GM23338 (cell line): Measurements from ENCODE around the gene SYNE2.

Experiments used
- CREB1 ChIP-seq: fragments of 250-450 bp; sonication (Bioruptor Pico); IDR thresholded peaks from 2 replicates; pipeline ENCODE4 v1.5.0; 2020; ENCODE audit warnings: low read depth, mild to moderate bottlenecking, moderate library complexity
- EZH2 ChIP-seq: fragments of 200-600 bp; sonication (generic); IDR thresholded peaks from one replicate; pipeline ENCODE4 v1.8.0; 2017; ENCODE audit warnings: antibody characterized with exemption, mild to moderate bottlenecking, low read depth; ENCODE audit not compliant: unreplicated experiment
- EZH2phosphoT487 ChIP-seq: fragments of 200-600 bp; sonication (generic); IDR thresholded peaks from one replicate; pipeline ENCODE4 v1.8.1; 2018; ENCODE audit warnings: antibody characterized with exemption; ENCODE audit not compliant: unreplicated experiment
- JUNB ChIP-seq: IDR thresholded peaks from one replicate; pipeline ENCODE4 v1.6.1; 2016; ENCODE audit warnings: antibody characterized with exemption; ENCODE audit not compliant: unreplicated experiment
- NANOG ChIP-seq: IDR thresholded peaks from 2 replicates; pipeline ENCODE4 v1.6.1; 2016; ENCODE audit warnings: antibody characterized with exemption, borderline replicate concordance
- POLR2AphosphoS5 ChIP-seq: IDR thresholded peaks from 2 replicates; pipeline ENCODE4 v1.6.1; 2016; ENCODE audit warnings: antibody characterized with exemption, low read depth
- STAT1 ChIP-seq: IDR thresholded peaks from one replicate; pipeline ENCODE4 v1.6.1; 2016; ENCODE audit warnings: antibody characterized with exemption; ENCODE audit not compliant: unreplicated experiment
- ZNF114 ChIP-seq: fragments of 250-450 bp; sonication (Bioruptor Pico); IDR thresholded peaks from 2 replicates; pipeline ENCODE4 v1.5.0; 2020; ENCODE audit warnings: mild to moderate bottlenecking, moderate library complexity
- ZNF331 ChIP-seq: fragments of 250-450 bp; sonication (Bioruptor Pico); IDR thresholded peaks from 2 replicates; pipeline ENCODE4 v1.5.0; 2020; ENCODE audit warnings: low read depth, mild to moderate bottlenecking, moderate library complexity
- TF ChIP-seq, protein P1 (sequence below), 2 experiments: fragments of 200-600 bp in 1 of 2; sonication (generic) in 1 of 2; conservative IDR thresholded peaks; 2 replicates each; pipeline versions ENCODE4 v1.5.1 to v1.6.1; 2016 to 2017; ENCODE audit warnings: antibody characterized with exemption in 2 of 2, low read depth in 2 of 2, mild to moderate bottlenecking in 2 of 2, moderate library complexity in 1 of 2
- TF ChIP-seq, protein P2 (sequence below): IDR thresholded peaks from one replicate; pipeline ENCODE4 v1.6.1; 2018; ENCODE audit warnings: antibody characterized with exemption; ENCODE audit not compliant: unreplicated experiment
- TF ChIP-seq, protein P3 (sequence below): IDR thresholded peaks from 2 replicates; pipeline ENCODE4 v1.6.1; 2016; ENCODE audit warnings: antibody characterized with exemption
- TF ChIP-seq, protein P4 (sequence below): fragments of 250-450 bp; sonication (Bioruptor Pico); IDR thresholded peaks from 2 replicates; pipeline ENCODE4 v1.5.0; 2020; ENCODE audit warnings: mild to moderate bottlenecking, moderate library complexity

DNA sequence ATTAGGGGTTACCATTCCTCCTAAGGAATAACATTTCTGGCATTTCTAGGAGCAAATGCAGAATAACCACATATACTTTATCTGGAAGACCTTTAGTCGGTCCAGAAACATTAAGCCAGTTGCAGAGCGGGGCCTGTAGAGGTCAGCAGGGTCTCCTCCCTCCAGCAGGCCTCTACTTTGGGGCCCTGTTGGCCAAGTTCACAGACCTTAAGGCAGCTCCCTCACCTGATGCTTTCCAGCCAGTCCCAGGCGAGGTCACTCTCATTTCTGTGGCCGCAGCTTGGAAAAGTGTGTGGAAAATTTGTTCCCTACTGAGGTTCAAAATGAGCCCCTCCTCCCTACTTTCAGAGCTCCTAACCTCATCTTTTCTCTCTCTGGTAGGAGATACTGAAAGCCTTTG is 367.3 kb downstream of the SYNE2 start:
- TF ChIP-seq EZH2 (no peak), POLR2AphosphoS5 (no peak), JUNB (no peak), EZH2phosphoT487 (no peak), STAT1 (no peak), NANOG (no peak), CREB1 (no peak), ZNF331 (no peak), ZNF114 (CRISPR knock-in tag) (no peak)
- TF ChIP-seq, protein P1, sequence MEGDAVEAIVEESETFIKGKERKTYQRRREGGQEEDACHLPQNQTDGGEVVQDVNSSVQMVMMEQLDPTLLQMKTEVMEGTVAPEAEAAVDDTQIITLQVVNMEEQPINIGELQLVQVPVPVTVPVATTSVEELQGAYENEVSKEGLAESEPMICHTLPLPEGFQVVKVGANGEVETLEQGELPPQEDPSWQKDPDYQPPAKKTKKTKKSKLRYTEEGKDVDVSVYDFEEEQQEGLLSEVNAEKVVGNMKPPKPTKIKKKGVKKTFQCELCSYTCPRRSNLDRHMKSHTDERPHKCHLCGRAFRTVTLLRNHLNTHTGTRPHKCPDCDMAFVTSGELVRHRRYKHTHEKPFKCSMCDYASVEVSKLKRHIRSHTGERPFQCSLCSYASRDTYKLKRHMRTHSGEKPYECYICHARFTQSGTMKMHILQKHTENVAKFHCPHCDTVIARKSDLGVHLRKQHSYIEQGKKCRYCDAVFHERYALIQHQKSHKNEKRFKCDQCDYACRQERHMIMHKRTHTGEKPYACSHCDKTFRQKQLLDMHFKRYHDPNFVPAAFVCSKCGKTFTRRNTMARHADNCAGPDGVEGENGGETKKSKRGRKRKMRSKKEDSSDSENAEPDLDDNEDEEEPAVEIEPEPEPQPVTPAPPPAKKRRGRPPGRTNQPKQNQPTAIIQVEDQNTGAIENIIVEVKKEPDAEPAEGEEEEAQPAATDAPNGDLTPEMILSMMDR (conservative IDR thresholded peaks at IDR 0.05; ENCODE audit: low read depth in 2 of 2), result peak; percentile 15 to 19; a peak in 2 of 4 replicates
- TF ChIP-seq, protein P2, sequence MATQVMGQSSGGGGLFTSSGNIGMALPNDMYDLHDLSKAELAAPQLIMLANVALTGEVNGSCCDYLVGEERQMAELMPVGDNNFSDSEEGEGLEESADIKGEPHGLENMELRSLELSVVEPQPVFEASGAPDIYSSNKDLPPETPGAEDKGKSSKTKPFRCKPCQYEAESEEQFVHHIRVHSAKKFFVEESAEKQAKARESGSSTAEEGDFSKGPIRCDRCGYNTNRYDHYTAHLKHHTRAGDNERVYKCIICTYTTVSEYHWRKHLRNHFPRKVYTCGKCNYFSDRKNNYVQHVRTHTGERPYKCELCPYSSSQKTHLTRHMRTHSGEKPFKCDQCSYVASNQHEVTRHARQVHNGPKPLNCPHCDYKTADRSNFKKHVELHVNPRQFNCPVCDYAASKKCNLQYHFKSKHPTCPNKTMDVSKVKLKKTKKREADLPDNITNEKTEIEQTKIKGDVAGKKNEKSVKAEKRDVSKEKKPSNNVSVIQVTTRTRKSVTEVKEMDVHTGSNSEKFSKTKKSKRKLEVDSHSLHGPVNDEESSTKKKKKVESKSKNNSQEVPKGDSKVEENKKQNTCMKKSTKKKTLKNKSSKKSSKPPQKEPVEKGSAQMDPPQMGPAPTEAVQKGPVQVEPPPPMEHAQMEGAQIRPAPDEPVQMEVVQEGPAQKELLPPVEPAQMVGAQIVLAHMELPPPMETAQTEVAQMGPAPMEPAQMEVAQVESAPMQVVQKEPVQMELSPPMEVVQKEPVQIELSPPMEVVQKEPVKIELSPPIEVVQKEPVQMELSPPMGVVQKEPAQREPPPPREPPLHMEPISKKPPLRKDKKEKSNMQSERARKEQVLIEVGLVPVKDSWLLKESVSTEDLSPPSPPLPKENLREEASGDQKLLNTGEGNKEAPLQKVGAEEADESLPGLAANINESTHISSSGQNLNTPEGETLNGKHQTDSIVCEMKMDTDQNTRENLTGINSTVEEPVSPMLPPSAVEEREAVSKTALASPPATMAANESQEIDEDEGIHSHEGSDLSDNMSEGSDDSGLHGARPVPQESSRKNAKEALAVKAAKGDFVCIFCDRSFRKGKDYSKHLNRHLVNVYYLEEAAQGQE, result no peak
- TF ChIP-seq, protein P3, sequence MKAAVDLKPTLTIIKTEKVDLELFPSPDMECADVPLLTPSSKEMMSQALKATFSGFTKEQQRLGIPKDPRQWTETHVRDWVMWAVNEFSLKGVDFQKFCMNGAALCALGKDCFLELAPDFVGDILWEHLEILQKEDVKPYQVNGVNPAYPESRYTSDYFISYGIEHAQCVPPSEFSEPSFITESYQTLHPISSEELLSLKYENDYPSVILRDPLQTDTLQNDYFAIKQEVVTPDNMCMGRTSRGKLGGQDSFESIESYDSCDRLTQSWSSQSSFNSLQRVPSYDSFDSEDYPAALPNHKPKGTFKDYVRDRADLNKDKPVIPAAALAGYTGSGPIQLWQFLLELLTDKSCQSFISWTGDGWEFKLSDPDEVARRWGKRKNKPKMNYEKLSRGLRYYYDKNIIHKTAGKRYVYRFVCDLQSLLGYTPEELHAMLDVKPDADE, result no peak
- TF ChIP-seq, protein P4, sequence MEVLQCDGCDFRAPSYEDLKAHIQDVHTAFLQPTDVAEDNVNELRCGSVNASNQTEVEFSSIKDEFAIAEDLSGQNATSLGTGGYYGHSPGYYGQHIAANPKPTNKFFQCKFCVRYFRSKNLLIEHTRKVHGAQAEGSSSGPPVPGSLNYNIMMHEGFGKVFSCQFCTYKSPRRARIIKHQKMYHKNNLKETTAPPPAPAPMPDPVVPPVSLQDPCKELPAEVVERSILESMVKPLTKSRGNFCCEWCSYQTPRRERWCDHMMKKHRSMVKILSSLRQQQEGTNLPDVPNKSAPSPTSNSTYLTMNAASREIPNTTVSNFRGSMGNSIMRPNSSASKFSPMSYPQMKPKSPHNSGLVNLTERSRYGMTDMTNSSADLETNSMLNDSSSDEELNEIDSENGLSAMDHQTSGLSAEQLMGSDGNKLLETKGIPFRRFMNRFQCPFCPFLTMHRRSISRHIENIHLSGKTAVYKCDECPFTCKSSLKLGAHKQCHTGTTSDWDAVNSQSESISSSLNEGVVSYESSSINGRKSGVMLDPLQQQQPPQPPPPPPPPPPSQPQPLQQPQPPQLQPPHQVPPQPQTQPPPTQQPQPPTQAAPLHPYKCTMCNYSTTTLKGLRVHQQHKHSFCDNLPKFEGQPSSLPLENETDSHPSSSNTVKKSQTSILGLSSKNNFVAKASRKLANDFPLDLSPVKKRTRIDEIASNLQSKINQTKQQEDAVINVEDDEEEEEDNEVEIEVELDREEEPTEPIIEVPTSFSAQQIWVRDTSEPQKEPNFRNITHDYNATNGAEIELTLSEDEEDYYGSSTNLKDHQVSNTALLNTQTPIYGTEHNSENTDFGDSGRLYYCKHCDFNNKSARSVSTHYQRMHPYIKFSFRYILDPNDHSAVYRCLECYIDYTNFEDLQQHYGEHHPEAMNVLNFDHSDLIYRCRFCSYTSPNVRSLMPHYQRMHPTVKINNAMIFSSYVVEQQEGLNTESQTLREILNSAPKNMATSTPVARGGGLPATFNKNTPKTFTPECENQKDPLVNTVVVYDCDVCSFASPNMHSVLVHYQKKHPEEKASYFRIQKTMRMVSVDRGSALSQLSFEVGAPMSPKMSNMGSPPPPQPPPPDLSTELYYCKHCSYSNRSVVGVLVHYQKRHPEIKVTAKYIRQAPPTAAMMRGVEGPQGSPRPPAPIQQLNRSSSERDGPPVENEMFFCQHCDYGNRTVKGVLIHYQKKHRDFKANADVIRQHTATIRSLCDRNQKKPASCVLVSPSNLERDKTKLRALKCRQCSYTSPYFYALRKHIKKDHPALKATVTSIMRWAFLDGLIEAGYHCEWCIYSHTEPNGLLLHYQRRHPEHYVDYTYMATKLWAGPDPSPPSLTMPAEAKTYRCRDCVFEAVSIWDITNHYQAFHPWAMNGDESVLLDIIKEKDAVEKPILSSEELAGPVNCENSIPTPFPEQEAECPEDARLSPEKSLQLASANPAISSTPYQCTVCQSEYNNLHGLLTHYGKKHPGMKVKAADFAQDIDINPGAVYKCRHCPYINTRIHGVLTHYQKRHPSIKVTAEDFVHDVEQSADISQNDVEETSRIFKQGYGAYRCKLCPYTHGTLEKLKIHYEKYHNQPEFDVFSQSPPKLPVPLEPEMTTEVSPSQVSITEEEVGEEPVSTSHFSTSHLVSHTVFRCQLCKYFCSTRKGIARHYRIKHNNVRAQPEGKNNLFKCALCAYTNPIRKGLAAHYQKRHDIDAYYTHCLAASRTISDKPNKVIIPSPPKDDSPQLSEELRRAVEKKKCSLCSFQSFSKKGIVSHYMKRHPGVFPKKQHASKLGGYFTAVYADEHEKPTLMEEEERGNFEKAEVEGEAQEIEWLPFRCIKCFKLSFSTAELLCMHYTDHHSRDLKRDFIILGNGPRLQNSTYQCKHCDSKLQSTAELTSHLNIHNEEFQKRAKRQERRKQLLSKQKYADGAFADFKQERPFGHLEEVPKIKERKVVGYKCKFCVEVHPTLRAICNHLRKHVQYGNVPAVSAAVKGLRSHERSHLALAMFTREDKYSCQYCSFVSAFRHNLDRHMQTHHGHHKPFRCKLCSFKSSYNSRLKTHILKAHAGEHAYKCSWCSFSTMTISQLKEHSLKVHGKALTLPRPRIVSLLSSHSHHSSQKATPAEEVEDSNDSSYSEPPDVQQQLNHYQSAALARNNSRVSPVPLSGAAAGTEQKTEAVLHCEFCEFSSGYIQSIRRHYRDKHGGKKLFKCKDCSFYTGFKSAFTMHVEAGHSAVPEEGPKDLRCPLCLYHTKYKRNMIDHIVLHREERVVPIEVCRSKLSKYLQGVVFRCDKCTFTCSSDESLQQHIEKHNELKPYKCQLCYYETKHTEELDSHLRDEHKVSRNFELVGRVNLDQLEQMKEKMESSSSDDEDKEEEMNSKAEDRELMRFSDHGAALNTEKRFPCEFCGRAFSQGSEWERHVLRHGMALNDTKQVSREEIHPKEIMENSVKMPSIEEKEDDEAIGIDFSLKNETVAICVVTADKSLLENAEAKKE, result no peak
